GM18507 (cell line): ENCODE measurements around the gene ZNF227.
"Not testable (repeated sequence)": the region's sequence is repeated elsewhere in the genome, so short reads cannot be mapped to it uniquely, and the experiment has no call there.

Experiments used
- DNase-seq: peaks from one replicate; pipeline ENCODE4 v3.0.0; 2011; ENCODE audit warnings: low read depth; ENCODE audit not compliant: insufficient read length; ENCODE audit errors: extremely low spot score
- FAIRE-seq: peaks from 2 replicates; lab custom pipeline; 2011; peaks lifted over from hg19 to GRCh38; lab: Jason Lieb, UNC

ZNF227 gene

GRCh38 chr19:44212250-44212865 is at the start of gene ZNF227:
Gene ZNF227 (plus strand): TSS chr19:44212532. CDS start chr19:44217793, 5,261 bp downstream.
- DNase-seq (peak; percentile 51), FAIRE-seq (peak; percentile 88)

- FAIRE-seq, result no peak
These were observed 48.5 kb upstream of the ZNF227 start for GRCh38 chr19:44163789-44164188.

GRCh38 chr19:44164327-44164672 is 48.0 kb upstream of the ZNF227 start:
- FAIRE-seq, result no peak
- DNase-seq, result no peak

More at GRCh38 chr19:44163789-44164188, 48.5 kb upstream of the ZNF227 start:
- no peak for DNase-seq

- FAIRE-seq (peak; percentile 100), DNase-seq (peak; percentile 69)
These were observed 47.4 kb upstream of the ZNF227 start, which contains the start of gene ZNF226 for GRCh38 chr19:44164673-44165512. Gene ZNF226 (plus strand): TSS chr19:44165100. CDS start chr19:44170081, 4,981 bp downstream.

DNA sequence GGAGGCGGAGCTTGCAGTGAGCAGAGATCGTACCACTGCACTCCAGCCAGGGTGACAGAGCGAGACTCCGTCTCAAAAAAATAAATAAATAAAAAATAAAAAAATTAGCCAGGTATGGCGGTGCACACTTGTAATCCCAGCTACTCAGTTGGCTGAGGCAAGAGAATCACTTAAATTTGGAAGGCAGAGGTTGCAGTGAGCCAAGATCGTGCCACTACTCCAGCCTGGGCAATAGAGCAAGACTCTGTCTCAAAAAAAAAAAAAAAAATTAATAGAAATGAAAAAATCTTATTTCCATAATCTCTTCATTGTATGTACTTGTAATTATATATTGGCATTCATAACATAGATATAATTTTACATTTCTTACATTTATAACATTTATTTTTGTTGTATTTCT is 41.7 kb upstream of the ZNF227 start:
- not testable (repeated sequence) for FAIRE-seq, DNase-seq

DNA sequence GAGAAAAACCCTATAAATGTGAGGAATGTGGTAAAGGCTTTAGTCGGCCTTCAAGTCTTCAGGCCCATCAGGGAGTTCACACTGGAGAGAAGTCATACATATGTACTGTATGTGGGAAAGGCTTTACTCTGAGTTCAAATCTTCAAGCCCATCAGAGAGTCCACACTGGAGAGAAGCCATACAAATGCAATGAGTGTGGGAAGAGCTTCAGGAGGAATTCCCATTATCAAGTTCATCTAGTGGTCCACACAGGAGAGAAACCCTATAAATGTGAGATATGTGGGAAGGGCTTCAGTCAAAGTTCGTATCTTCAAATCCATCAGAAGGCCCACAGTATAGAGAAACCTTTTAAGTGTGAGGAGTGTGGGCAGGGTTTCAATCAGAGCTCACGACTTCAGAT is 35.7 kb upstream of the ZNF227 start:
- no peak for FAIRE-seq
- DNase-seq, result no peak

DNA sequence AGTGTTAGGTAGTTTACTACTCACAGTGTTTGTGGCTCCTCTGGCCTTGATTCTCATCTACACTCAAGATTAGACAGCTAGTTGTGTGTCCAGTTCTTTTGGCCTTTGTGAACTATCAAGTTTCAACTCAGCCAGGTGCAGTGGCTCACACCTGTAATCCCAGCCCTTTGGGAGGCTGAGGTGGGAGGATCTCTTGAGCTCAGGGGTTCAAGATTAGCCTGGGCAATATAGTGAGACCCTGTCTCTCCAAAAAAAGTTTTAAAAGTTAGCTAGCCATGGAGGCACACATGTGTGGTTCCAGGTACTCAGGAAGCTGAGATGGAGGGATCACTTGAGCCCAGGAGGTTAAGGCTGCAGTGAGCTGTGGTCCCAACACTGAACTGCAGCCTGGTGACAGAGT is 31.4 kb upstream of the ZNF227 start:
- FAIRE-seq, result no peak

GRCh38 chr19:44182145-44182544 is 30.2 kb upstream of the ZNF227 start:
- FAIRE-seq (no peak), DNase-seq (no peak)

More for the DNA sequence above, 31.4 kb upstream of the ZNF227 start:
- DNase-seq, result no peak

DNA sequence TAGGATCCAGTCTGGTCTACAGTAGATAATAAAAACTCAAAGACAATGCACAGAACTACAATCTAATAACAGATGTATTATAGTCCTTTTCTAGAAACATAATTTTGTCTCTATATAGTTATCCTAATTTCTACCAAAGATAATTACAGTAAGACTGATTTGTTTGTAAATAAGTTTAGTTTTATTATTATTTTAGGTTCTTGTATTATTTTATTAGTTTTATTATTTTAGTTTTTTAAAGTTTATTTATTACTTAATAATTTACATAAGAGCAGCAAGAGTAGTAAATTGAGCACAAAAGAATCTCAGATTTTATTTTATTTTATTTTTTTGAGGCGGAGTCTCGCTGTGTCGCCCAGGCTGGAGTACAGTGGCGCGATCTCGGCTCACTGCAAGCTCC is 22.3 kb upstream of the ZNF227 start:
- FAIRE-seq (no peak), DNase-seq (no peak)

DNA sequence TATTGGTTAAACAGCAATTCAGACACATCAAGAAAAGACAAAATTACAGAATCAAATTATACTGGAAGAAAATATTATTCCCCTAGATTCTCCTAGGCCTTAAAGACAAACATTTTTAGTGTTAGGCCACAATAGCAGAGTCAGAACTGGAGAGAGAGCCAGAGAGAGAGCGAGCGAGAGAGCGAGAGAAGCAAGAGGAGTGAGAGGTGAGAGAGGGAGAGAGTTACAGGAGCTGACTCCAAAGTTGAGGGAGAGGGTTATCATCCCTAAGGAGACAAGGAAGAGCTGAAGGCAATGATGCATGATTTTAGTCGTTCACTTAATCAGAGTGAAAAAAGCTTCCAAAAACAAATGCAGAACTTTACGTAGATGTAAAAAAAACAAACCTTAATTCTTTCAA is 20.2 kb upstream of the ZNF227 start:
- no peak for FAIRE-seq
- no peak for DNase-seq

GRCh38 chr19:44196772-44197171 is 15.6 kb upstream of the ZNF227 start:
- no peak for FAIRE-seq
- DNase-seq, result no peak

DNA sequence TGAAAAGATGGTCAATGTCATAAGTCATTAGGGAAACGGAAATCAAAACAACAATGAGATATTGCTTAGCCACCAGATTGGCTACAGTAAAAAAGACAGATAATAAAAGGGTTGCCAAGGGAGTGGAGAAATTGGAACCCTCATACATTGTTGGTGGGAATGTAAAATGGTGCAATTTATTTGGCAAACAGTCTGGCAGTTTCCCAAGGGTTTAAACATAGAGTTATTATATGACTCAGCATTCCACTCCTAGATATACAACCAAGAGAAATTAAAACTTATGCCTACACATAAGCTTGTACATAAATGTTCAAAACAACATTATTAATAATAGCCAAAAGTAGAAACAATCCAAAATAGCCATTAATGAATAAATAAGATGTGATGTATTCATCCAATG is 9.9 kb upstream of the ZNF227 start:
- no peak for FAIRE-seq

DNA sequence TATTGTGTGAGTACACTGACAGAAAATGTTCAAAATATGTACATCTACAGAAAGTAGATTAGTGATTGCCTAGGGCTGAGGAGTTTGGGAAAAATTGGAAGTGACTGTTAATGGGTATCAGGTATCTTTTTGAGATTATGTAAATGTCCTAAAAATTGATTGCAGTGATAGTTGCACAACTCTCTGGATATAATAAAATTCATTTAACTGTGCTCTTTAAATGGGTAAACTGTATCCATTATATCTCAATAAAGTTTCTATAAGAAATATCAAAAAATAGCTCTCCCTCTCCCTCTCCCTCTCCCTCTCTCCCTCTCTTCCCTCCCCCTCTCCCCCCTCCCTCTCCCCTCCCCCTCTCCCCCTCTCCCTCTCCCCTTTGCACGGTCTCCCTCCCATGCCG is 9.4 kb upstream of the ZNF227 start:
- no peak for DNase-seq
- FAIRE-seq, result no peak

More for the DNA sequence above, 9.9 kb upstream of the ZNF227 start:
- DNase-seq, result no peak

GRCh38 chr19:44203877-44204276 is 8.5 kb upstream of the ZNF227 start:
- not testable (repeated sequence) for FAIRE-seq, DNase-seq

DNA sequence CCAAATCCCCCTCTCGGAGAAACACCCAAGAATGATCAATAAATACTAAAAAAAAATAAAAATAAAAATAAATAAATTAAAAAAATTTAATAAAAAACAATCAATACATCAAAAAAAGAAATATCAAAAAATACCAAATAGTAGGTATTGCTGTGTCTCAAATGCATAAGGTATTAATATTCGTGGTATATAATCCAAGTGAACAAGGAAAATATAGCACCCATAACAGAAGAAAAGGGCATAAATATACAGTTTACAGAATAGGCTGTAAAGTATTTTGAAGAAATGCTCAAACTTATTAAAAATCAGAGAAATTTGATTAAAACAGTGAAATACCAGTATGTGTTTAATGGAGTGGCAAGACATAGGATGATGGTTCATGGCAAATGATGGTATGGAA is 7.6 kb upstream of the ZNF227 start:
- FAIRE-seq (no peak), DNase-seq (no peak)

GRCh38 chr19:44207126-44207803 is 5.1 kb upstream of the ZNF227 start:
- DNase-seq (peak; percentile 65), FAIRE-seq (peak; percentile 99)

DNA sequence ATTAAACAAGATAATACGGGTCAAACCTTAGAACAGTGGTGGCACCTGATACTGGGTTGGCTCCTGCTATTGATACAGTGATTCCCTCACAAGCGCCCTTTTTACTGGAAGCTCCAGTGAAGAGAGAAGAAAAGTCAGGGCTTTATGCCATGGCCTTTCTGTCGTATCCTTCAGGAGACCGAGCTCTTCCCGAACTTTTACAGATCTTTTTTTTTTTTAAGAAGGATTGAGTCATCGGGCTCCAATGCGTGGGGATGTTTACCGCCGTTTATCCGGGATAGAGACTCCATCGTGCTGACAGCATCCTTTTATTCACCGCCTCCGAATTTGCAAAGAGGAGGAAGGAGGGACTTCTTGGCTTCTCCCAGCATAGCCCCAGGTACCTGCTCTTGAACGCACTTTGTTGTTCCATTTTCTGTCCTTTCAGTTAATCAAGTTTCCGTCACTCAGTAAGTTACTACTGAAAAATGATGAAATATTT is 574 bp downstream of the ZNF227 start:
- FAIRE-seq, result no peak
- no peak for DNase-seq

DNA sequence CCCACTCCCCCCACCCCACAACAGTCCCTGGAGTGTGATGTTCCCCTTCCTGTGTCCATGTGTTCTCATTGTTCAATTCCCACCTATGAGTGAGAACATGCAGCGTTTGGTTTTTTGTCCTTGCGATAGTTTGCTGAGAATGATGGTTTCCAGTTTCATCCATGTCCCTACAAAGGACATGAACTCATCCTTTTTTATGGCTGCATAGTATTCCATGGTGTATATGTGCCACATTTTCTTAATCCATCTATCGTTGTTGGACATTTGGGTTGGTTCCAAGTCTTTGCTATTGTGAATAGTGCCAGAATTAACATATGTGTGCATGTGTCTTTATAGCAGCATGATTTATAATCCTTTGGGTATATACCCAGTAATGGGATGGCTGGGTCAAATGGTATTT is 7.6 kb downstream of the ZNF227 start:
- FAIRE-seq, DNase-seq: not testable (repeated sequence)

DNA sequence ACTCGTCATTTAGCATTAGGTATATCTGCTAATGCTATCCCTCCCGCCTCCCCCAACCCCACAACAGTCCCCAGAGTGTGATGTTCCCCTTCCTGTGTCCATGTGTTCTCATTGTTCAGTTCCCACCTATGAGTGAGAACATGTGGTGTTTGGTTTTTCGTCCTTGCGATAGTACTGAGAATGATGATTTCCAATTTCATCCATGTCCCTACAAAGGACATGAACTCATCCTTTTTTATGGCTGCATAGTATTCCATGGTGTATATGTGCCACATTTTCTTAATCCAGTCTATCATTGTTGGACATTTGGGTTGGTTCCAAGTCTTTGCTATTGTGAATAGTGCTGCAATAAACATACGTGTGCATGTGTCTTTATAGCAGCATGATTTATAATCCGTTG is 8.4 kb downstream of the ZNF227 start:
- FAIRE-seq, result not testable (repeated sequence)

DNA sequence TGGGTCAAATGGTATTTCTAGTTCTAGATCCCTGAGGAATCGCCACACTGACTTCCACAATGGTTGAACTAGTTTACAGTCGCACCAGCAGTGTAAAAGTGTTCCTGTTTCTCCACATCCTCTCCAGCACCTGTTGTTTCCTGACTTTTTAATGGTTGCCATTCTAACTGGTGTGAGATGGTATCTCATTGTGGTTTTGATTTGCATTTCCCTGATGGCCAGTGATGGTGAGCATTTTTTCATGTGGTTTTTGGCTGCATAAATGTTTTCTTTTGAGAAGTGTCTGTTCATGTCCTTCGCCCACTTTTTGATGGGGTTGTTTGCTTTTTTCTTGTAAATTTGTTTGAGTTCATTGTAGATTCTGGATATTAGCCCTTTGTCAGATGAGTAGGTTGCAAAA is 9.0 kb downstream of the ZNF227 start:
- FAIRE-seq, DNase-seq: not testable (repeated sequence)

More for the DNA sequence above, 8.4 kb downstream of the ZNF227 start:
- not testable (repeated sequence) for DNase-seq
